HepG2 (cell line): Measurements from ENCODE around the gene PRR14. TPM values are rescaled to one million over a fixed set of nuclear protein-coding genes. Genes with fewer than 3 reads are reported as not detected.

Experiments
- ARNTL ChIP-seq: sonication (generic); formaldehyde crosslinking; IDR thresholded peaks from 2 replicates; pipeline ENCODE4 v1.4.0; 2020; ENCODE audit warnings: mild to moderate bottlenecking, missing genetic modification reagents
- ATF7-NPFF ChIP-seq: sonication (generic); formaldehyde crosslinking; IDR thresholded peaks from 2 replicates; pipeline ENCODE4 v1.8.1; 2023; ENCODE audit warnings: mild to moderate bottlenecking, low read depth, missing genetic modification reagents, moderate library complexity
- BCL3 ChIP-seq: sonication (generic); formaldehyde crosslinking; IDR thresholded peaks from 2 replicates; pipeline ENCODE4 v1.5.1; 2020; ENCODE audit warnings: mild to moderate bottlenecking, missing genetic modification reagents, moderate library complexity
- CBX5 ChIP-seq: sonication (generic); formaldehyde crosslinking; IDR thresholded peaks from 2 replicates; pipeline ENCODE4 v1.4.0; 2020; ENCODE audit warnings: missing genetic modification reagents, borderline replicate concordance
- HHEX ChIP-seq: IDR thresholded peaks from 2 replicates; pipeline ENCODE4 v1.6.1; 2016; ENCODE audit warnings: control low read depth
- HOXA9 ChIP-seq: sonication (generic); formaldehyde crosslinking; IDR thresholded peaks from 2 replicates; pipeline ENCODE4 v1.8.1; 2022; ENCODE audit warnings: missing genetic modification reagents, mild to moderate bottlenecking, moderate library complexity, borderline replicate concordance
- ISL2 ChIP-seq: sonication (generic); formaldehyde crosslinking; IDR thresholded peaks from 2 replicates; pipeline ENCODE4 v1.5.0; 2020; ENCODE audit warnings: missing genetic modification reagents
- KMT2A ChIP-seq: sonication (generic); formaldehyde crosslinking; IDR thresholded peaks from 2 replicates; pipeline ENCODE4 v1.4.0; 2020; ENCODE audit warnings: missing genetic modification reagents
- MAFF ChIP-seq: IDR thresholded peaks from 2 replicates; pipeline ENCODE4 v1.6.1; 2011; ENCODE audit warnings: low read depth, low read length, improper control_type of control experiment
- MBNL3 ChIP-seq: fragments of 250-450 bp; sonication (Bioruptor Pico); conservative IDR thresholded peaks from 2 replicates; pipeline ENCODE4 v1.8.0; 2022; ENCODE audit warnings: mild to moderate bottlenecking, inconsistent platforms
- PBX3 ChIP-seq: sonication (generic); formaldehyde crosslinking; IDR thresholded peaks from 2 replicates; pipeline ENCODE4 v1.8.1; 2023; ENCODE audit warnings: missing genetic modification reagents, inconsistent platforms, borderline replicate concordance
- SAFB2 ChIP-seq: sonication (generic); formaldehyde crosslinking; IDR thresholded peaks from 2 replicates; pipeline ENCODE4 v1.5.1; 2020; ENCODE audit warnings: missing genetic modification reagents, low read depth, mild to moderate bottlenecking, borderline replicate concordance
- SIX4 ChIP-seq: sonication (generic); formaldehyde crosslinking; IDR thresholded peaks from 2 replicates; pipeline ENCODE4 v1.4.0; 2020; ENCODE audit warnings: missing genetic modification reagents
- SOX6 ChIP-seq, 2 experiments: fragments of 450-650 bp in 1 of 2; sonication (generic) in 1 of 2; formaldehyde crosslinking in 1 of 2; IDR thresholded peaks; 2 replicates each; pipeline versions ENCODE4 v1.4.0 to v1.6.1; 2017 to 2020; ENCODE audit warnings: antibody characterized with exemption in 1 of 2, mild to moderate bottlenecking in 1 of 2, missing genetic modification reagents in 1 of 2
- ZBTB38 ChIP-seq: sonication (generic); formaldehyde crosslinking; IDR thresholded peaks from 2 replicates; pipeline ENCODE4 v1.5.1; 2020; ENCODE audit warnings: mild to moderate bottlenecking, missing genetic modification reagents
- ZFYVE20 ChIP-seq: sonication (generic); formaldehyde crosslinking; IDR thresholded peaks from 2 replicates; pipeline ENCODE4 v1.8.0; 2023; ENCODE audit warnings: low read depth, mild to moderate bottlenecking, moderate library complexity, missing genetic modification reagents, borderline replicate concordance
- ZNF143 ChIP-seq: sonication (generic); formaldehyde crosslinking; IDR thresholded peaks from 2 replicates; pipeline ENCODE4 v1.4.0; 2020; ENCODE audit warnings: missing genetic modification reagents
- ZNF557 ChIP-seq: sonication (generic); formaldehyde crosslinking; IDR thresholded peaks from 2 replicates; pipeline ENCODE4 v1.4.0; 2020; ENCODE audit warnings: missing genetic modification reagents
- ZNF574 ChIP-seq: sonication (generic); formaldehyde crosslinking; IDR thresholded peaks from 2 replicates; pipeline ENCODE4 v1.4.0; 2020; ENCODE audit warnings: missing genetic modification reagents
- ZNF670 ChIP-seq: sonication (generic); formaldehyde crosslinking; IDR thresholded peaks from 2 replicates; pipeline ENCODE4 v1.8.0; 2022; ENCODE audit warnings: mild to moderate bottlenecking, missing genetic modification reagents, borderline replicate concordance
- ZNF678 ChIP-seq: sonication (generic); formaldehyde crosslinking; IDR thresholded peaks from 2 replicates; pipeline ENCODE4 v1.4.0; 2020; ENCODE audit warnings: mild to moderate bottlenecking, missing genetic modification reagents
- ZNF891 ChIP-seq: sonication (generic); formaldehyde crosslinking; IDR thresholded peaks from 2 replicates; pipeline ENCODE4 v1.5.0; 2020; ENCODE audit warnings: mild to moderate bottlenecking, missing genetic modification reagents
- polyA plus RNA-seq, 8 experiments: library from polyadenylated mRNA; depleted of rRNA in 3 of 8; stranded (reverse) in 7 of 8; unstranded in 1 of 8; fragments of >200 nt; fragmentation: Illumina TruSeq in 4 of 8; extraction: Trizol in 4 of 8; gene quantifications; 2 replicates each; pipeline versions ENCODE4 v1.2.1 to v1.2.3, GENCODE V29; 2011 to 2016; ENCODE audit warnings: low read depth in 4 of 8, missing spikeins in 1 of 8, mixed read lengths in 1 of 8; ENCODE audit not compliant: insufficient read depth in 1 of 8
- total RNA-seq, 5 experiments: library from RNA; depleted of rRNA; stranded (reverse); fragments of >200 nt; fragmentation: Illumina TruSeq; extraction: Trizol; gene quantifications; 2 replicates each; pipeline ENCODE4 v1.2.3, GENCODE V29; 2016; ENCODE audit warnings: low read depth in 1 of 5
- TF ChIP-seq, protein P1 (sequence below): sonication (generic); formaldehyde crosslinking; IDR thresholded peaks from 2 replicates; pipeline ENCODE4 v1.4.0; 2020; ENCODE audit warnings: mild to moderate bottlenecking, low read depth, missing genetic modification reagents

The PRR14 gene
- total and polyA plus RNA-seq, 2 of the 13 experiments (the other 11 are each of a cell fraction or from before 2014, with no cell fraction given): 8.4 to 11.0 TPM

DNA sequence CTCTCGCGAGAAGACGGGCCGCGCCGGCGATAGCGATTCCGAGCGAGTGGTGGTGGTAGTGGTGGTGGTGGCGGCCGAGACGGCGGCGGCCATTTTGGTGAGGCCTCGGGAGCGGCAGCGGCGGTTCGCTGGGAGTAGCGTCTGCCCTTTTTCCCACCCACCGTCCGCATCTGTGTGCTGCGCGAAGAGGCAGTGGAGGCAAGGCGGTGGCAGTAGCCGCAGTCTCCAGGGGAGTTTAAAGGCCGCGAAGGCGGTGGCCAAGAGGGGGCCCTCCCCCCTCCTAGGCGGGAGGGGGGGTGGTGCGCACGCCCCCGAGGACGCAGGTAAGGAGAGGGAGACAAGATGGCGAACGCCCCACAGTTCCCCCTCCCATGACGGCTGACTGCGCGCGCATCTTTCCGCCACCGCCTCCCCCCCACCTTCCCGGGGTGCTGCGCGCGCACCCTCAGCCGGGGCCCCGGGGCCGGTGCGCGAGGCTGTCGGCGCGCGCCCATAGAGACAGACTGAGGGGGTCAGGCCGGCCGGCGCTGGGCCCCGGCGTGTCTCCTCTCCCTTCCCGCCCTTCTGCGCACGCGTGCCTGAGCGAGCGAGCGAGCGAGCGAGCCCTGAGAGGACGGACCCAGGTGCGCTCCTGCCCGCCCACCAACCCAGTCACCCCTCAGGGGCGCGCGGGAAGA, 47.5 kb downstream of the PRR14 start (continued):
- peak; percentile 85 for TF ChIP-seq HOXA9 (CRISPR knock-in tag)
- no peak for TF ChIP-seq SOX6 (IDR thresholded peaks at IDR 0.05)
- peak; percentile 88; the same call in 1 of the 2 replicates for TF ChIP-seq SOX6 (CRISPR knock-in tag; IDR thresholded peaks at IDR 0.05)
- TF ChIP-seq MBNL3 (CRISPR knock-in tag): no peak
- TF ChIP-seq ZNF670: no peak; the same call in 1 of the 2 replicates
- peak; percentile 95; the same call in 1 of the 2 replicates for TF ChIP-seq ZNF574 (CRISPR knock-in tag)
- 0 out of 2 replicates have a peak, but pooled peaks have one; percentile 39 for TF ChIP-seq HHEX (CRISPR knock-in tag)
- peak; percentile 91; the same call in 1 of the 2 replicates for TF ChIP-seq ZBTB38 (CRISPR knock-in tag)
- TF ChIP-seq BCL3 (CRISPR knock-in tag): peak; percentile 83
- peak; percentile 75 for TF ChIP-seq SAFB2
- peak; percentile 84 for TF ChIP-seq ATF7-NPFF (CRISPR knock-in tag)
- TF ChIP-seq MAFF: peak; percentile 47; the same call in 1 of the 2 replicates
- peak; percentile 82 for TF ChIP-seq ZNF143 (CRISPR knock-in tag)
- peak; percentile 98 for TF ChIP-seq CBX5
- peak; percentile 68; the same call in 1 of the 2 replicates for TF ChIP-seq ZFYVE20 (CRISPR knock-in tag)
- TF ChIP-seq, protein P1, sequence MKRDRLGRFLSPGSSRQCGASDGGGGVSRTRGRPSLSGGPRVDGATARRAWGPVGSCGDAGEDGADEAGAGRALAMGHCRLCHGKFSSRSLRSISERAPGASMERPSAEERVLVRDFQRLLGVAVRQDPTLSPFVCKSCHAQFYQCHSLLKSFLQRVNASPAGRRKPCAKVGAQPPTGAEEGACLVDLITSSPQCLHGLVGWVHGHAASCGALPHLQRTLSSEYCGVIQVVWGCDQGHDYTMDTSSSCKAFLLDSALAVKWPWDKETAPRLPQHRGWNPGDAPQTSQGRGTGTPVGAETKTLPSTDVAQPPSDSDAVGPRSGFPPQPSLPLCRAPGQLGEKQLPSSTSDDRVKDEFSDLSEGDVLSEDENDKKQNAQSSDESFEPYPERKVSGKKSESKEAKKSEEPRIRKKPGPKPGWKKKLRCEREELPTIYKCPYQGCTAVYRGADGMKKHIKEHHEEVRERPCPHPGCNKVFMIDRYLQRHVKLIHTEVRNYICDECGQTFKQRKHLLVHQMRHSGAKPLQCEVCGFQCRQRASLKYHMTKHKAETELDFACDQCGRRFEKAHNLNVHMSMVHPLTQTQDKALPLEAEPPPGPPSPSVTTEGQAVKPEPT (CRISPR knock-in tag): peak; percentile 20; the same call in 1 of the 2 replicates
- TF ChIP-seq ZNF891: peak; percentile 29; the same call in 1 of the 2 replicates
- TF ChIP-seq ARNTL: peak; percentile 80
- peak; percentile 75; the same call in 1 of the 2 replicates for TF ChIP-seq SIX4
- TF ChIP-seq ISL2: peak; percentile 90
- peak; percentile 71; the same call in 1 of the 2 replicates for TF ChIP-seq ZNF678 (CRISPR knock-in tag)
- no peak; the same call in none of the 2 replicates for TF ChIP-seq KMT2A (CRISPR knock-in tag)
- no peak for TF ChIP-seq PBX3
- TF ChIP-seq ZNF557: peak; percentile 82
